NCI-H2107 treated with DMSO at 0.1 percent for 48 hours (cell line): ENCODE results near the gene PCBP3.
"Not testable (repeated sequence)": the region's sequence is repeated elsewhere in the genome, so short reads cannot be mapped to it uniquely, and the experiment has no call there.

Experiments used
- DNase-seq: peaks from one replicate; lab custom pipeline; 2025; ENCODE audit not compliant: unreplicated experiment; lab: John Stamatoyannopoulos, UW

The PCBP3 gene

GRCh38 chr21:45887120-45887611 lies 243.6 kb downstream of the PCBP3 start:
- DNase-seq = no peak

DNA sequence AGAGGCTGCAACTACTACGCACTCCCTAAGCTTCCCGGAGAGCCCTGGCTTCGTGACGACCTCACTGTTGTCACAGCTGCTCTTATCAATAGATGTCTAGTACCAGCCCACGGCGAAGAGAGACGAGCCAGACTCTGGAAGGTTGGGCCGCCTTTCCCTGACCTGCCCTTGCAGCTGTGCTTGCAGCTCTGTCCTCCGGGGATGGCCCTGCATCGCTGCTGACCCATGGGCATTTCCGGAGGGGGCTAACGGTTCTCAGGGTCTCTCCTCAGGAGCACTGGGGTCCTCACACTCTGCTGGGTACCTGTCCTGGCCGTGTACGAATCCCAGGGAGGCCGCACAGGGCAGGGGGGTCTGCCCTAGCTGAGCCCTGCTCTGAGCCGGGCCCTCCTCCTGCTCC lies 244.3 kb downstream of the PCBP3 start:
- DNase-seq = peak; percentile 5

DNA sequence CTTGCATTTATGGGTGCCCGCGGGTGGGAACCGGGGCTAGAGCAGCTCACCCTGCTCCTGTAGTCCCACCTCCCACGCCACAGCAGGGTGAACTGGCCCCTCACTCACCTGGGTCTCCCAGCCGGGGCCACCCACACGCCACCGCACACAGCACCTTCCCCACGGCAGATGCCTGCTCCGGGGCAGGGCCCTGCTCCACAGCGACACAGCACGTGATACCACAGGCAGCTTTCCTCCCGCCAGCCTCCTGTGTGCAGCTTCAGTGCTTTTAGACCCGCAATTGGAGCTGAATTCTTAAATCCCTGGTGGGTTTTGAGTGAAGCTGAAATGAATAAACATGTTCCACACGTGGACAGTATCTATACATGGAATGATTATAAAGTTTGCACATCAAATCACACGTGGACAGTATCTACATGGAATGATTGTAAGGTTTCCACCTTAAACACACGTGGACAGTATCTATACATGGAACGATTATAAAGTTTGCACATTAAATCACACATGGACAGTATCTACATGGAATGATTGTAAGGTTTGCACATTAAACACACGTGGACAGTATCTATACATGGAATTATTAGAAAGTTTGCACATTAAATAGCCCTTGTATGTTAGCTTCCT lies 245.0 kb downstream of the PCBP3 start:
- DNase-seq = no peak

- DNase-seq = no peak
Observed at GRCh38 chr21:45889256-45889655, 245.7 kb downstream of the PCBP3 start.

DNA sequence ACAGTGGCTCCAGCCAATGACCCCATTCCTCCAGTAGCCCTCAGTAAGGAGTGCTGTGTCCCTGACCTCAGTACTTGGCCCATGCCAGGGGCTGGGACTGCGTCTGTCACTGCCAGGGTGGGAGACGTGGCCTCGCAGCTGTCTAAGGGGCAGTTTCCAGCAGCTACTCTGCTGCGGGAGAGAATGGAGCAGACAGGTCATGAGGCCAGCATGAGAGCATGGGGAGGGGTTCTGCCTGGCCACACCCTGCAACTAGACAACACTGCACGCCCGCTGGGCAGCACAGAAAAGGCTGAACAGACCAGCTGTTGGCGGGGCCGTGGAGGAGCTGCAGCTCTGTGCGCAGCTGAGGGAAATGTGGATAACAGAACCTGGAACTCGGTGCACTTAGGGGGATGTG lies 246.4 kb downstream of the PCBP3 start:
- no peak for DNase-seq

DNA sequence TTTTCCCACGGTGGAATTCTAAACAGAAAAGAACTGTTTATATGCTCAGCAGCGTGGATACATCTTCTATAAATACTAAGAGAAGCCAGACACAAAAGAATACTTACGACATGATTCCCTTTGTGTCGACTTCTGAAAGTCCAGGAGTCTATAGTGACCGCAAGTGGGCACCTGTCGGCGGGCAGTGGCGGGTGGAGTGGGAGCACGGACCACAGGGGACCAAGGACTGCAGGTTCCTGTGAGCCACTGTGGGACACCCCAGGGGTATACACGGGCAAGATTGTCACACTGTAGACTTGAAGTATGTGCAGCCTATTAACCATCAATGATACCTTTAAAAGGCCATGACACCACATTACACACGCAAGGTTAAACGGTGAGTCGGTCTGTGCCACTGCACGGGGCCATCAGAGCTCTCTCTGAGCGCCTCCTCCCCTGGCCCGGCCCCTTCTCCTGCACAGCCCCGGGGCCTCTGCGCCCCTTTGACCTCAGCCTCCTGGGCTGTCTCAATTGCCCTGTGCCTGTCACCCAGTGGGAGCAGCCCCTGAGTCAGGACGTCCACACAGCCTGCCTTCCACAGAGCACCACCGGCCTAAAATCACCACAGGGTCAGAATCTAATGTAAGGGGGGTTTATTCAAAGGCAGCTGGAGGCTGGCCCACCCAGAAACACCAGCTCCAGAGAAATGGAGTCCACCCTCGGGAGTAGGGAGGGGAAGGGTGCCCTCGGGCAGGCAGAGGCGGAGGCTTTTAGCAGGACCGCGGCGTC lies 248.0 kb downstream of the PCBP3 start:
- DNase-seq = no peak

- no peak for DNase-seq
Observed at GRCh38 chr21:45892156-45892915, 248.8 kb downstream of the PCBP3 start.

DNA sequence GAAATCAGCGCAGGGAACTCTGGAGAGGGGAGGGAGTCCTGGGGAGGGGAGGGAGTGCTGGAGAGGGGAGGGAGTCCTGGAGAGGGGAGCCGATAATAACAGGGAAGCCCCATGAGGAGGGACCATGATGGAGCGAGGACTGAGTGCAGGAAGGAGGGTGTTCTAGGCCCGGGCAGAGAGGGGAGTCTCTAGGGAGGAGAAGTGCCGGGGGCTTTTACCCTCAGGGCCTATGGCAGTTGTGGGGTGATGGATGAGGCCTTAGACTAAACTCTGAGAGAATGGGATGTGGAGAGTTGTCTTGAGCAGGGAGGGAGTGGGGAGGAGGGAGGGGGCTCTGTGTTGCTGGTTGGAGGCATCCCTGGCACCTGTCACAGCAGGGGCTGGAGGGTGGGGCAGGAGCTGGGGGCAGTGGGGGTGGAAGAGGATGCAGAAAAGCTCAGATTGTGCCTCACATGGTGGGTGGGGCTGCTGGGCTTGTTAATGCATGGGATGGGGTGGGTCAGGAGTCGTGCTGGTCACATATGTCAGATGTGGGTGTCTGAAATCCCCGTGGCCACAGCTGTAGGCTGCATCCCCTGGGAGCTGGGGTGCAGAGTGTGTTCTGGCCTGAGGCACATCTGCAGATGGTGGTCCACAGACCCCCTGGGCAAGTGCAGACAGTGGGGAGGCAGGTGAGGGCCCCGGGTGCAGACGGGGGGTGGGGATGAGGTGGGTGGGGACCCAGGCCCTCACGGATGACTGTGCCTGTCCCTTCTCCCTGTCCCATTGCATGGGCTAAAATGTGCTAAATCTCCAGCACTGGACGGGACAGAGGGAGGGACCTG lies 249.6 kb downstream of the PCBP3 start:
- no peak for DNase-seq

GRCh38 chr21:45893740-45894449 lies 250.4 kb downstream of the PCBP3 start:
- no peak for DNase-seq

DNA sequence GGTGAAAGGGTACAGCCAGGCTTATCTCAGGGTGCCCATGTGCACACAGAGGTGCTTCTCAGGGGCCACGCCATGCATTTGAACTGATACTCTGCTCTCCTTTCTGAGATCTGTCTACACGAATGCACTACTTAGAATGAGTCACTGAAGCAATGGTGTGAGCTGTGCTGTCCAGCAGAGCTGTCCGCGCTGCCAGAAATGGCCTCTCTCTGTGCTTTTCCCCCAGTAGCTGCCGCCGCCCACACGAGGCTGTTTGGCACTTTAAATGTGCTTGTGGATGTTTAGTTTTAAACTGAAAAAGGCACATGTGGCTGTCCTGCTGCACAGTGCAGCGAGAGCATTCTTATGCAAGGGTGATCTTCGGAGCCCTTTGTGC lies 250.9 kb downstream of the PCBP3 start:
- no peak for DNase-seq

DNA sequence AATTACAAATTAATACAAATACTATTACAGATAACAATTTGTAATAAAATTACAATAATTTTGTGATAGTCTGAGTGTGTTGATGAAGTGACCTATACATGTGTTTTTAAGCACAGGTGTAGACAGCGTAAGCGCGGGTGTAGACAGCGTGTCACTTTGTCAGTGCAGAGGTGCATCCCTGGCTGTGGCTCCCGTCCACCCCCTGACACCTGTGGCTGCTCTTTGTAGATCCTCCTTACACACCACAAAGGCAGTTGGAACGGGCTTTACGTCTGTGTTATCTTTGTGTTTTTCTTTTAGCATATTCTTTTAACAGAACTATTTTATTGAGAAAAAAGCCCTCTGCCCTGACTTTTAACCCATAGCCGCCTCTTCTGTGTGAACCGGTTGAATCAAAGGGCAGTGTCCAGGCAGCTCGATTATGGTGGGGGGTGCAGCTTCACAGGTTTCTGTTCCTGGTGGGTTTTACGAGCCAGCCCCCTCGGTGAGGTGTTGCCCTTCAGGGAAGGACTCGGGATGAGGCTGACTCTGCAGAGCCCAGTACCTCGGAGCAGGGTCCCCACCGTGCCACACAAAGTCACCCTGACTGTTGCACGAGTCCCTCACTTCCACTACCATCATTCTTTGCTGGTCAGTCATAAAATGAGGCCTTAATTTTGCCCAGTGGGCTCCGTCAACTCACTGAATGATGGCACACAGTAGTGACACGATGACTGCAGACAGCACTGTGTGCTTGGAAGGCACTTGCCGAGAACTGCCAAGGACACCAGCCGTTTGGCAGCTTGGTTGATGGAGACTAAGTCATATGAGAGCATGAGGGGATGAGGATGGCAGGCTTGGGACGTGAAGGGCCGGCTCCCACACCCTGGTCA lies 251.6 kb downstream of the PCBP3 start:
- no peak for DNase-seq

DNA sequence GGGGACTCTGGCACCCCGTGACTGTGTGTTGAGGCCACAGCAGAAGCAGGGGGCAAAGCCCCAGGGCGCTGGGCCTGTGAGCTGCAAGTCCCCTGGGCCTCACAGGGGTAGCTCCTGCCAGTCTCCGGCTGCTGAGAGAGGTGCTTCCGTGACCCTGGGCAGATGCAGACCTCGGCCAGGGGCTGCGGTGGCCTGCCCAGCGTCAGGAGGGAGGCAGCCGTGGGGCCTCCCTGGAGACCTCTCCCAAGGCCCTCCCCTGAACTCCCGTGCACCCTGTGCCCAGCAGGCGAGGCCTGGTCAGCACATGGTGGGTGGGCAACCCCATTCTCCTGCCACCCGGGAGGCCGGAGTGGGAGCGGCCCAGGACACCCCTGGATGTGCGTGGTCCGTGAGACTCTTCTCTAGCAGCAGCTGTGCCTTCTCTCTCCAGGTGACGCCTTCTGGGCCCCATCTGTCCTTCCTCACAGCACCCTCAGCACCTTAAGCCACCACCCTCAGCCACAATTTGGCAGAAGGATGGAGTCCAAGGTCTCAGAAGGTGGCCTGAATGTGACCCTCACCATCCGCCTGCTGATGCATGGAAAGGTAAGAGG lies 252.3 kb downstream of the PCBP3 start:
- no peak for DNase-seq

DNA sequence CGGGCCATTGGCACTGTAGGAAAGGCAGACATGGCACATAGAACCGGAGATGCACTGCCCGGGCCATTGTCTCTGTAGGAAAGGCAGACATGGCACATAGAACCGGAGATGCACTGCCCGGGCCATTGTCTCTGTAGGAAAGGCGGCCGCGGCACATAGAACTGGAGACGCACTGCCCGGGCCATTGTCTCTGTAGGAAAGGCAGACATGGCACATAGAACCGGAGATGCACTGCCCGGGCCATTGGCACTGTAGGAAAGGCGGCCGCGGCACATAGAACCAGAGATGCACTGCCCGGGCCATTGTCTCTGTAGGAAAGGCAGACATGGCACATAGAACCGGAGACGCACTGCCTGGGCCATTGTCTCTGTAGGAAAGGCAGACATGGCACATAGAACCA lies 252.9 kb downstream of the PCBP3 start:
- DNase-seq = not testable (repeated sequence)

- DNase-seq = no peak
Observed at GRCh38 chr21:45897191-45898027, 253.9 kb downstream of the PCBP3 start.

GRCh38 chr21:45898028-45898350 lies 254.5 kb downstream of the PCBP3 start:
- no peak for DNase-seq

GRCh38 chr21:45898781-45899180 lies 255.3 kb downstream of the PCBP3 start:
- no peak for DNase-seq

DNA sequence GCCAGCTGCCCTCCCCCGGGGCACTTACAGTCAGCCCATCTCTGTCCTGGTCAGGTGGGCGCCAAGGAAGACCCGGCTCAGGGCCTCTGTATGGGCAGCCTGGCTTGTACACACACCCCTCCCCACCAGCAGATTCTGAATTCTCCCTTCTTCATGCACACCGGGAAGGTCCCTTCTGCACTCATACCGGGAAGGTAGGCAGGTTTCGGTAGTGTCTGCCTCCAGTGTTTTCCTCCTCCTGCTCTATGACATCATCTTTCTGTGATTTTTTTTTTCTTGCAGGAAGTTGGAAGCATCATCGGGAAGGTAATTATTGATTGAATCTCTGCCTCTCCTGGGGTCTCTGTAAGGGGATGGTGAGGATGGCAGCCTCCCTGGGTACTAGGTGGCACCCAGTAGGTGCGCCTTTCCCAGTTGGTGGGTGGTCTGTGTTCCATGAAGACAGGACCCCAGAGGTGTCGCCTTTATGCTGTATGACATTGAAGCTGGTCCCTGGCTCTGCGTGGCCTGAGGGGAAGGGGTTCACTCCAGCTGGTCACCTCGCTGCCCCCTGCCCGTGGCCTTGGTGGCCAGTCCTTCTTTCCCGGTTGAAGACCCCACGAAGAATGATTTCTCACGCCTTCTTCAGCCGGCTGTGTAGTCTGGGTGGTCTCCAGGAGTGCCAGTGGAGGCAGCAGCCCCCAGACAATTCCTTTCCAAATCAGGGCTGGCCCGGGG lies 255.9 kb downstream of the PCBP3 start:
- no peak for DNase-seq
